ENCODE measurements around the gene DENND5A.

The DENND5A gene

GRCh38 chr11:9182180-9182871, 82.8 kb downstream of the DENND5A start:
- H3K36me3 ChIP-seq (replicated peaks) = peaks cover 37% of the 10 kb centered on the region
- in situ Hi-C loops (cut with HindIII; ENCODE audit: low pct_ligation_motif_present, low sequenced_read_pairs) = no loop called here
- no peak for DNase-seq
- no peak for TF ChIP-seq CTCF (IDR thresholded peaks at IDR 0.05; ENCODE audit: low read depth, low read length, missing control alignments)
- no peak overlapping the region for H3K27ac ChIP-seq
- H3K27me3 ChIP-seq (replicated peaks) = no peaks in the 10 kb centered on the region
- H3K4me3 ChIP-seq (ENCODE audit: low read depth, low read length) = no peak overlapping the region

GRCh38 chr11:9180784-9181183, 84.4 kb downstream of the DENND5A start:
- H3K36me3 ChIP-seq (replicated peaks) = peaks cover 40% of the 10 kb centered on the region
- in situ Hi-C loops (cut with HindIII; ENCODE audit: low pct_ligation_motif_present, low sequenced_read_pairs) = no loop called here
- no peaks in the 10 kb centered on the region for H3K27me3 ChIP-seq (replicated peaks)
- no peak overlapping the region for H3K4me3 ChIP-seq (ENCODE audit: low read depth, low read length)
- TF ChIP-seq CTCF (IDR thresholded peaks at IDR 0.05; ENCODE audit: low read depth, low read length, missing control alignments) = no peak
- no peak overlapping the region for H3K27ac ChIP-seq
- DNase-seq = no peak

- H3K4me3 ChIP-seq (ENCODE audit: low read depth, low read length) = no peak overlapping the region
- H3K27me3 ChIP-seq (replicated peaks) = no peaks in the 10 kb centered on the region
- no peak for TF ChIP-seq CTCF (IDR thresholded peaks at IDR 0.05; ENCODE audit: low read depth, low read length, missing control alignments)
- H3K27ac ChIP-seq = no peak overlapping the region
- H3K36me3 ChIP-seq (replicated peaks) = peaks cover 37% of the 10 kb centered on the region
- no peak for DNase-seq
- in situ Hi-C loops (cut with HindIII; ENCODE audit: low pct_ligation_motif_present, low sequenced_read_pairs) = no loop called here
Measured at GRCh38 chr11:9179141-9179540, 86.0 kb downstream of the DENND5A start.

GRCh38 chr11:9178716-9179115, 86.4 kb downstream of the DENND5A start:
- peaks cover 37% of the 10 kb centered on the region for H3K36me3 ChIP-seq (replicated peaks)
- no peaks in the 10 kb centered on the region for H3K27me3 ChIP-seq (replicated peaks)
- H3K27ac ChIP-seq = no peak overlapping the region
- TF ChIP-seq CTCF (IDR thresholded peaks at IDR 0.05; ENCODE audit: low read depth, low read length, missing control alignments) = no peak
- in situ Hi-C loops (cut with HindIII; ENCODE audit: low pct_ligation_motif_present, low sequenced_read_pairs) = no loop called here
- H3K4me3 ChIP-seq (ENCODE audit: low read depth, low read length) = no peak overlapping the region
- DNase-seq = no peak

- no peak for DNase-seq
- H3K27me3 ChIP-seq (replicated peaks) = no peaks in the 10 kb centered on the region
- H3K4me3 ChIP-seq (ENCODE audit: low read depth, low read length) = no peak overlapping the region
- in situ Hi-C loops (cut with HindIII; ENCODE audit: low pct_ligation_motif_present, low sequenced_read_pairs) = no loop called here
- H3K27ac ChIP-seq = no peak overlapping the region
- H3K36me3 ChIP-seq (replicated peaks) = peaks cover 39% of the 10 kb centered on the region
- no peak for TF ChIP-seq CTCF (IDR thresholded peaks at IDR 0.05; ENCODE audit: low read depth, low read length, missing control alignments)
Measured at GRCh38 chr11:9177438-9178091, 87.6 kb downstream of the DENND5A start.

All from brain microvascular endothelial cell (primary cell).